Fibroblast of gingiva (primary cell): Measurements from ENCODE around the gene NENF.

ENCODE experiments used
- DNase-seq: peaks from one replicate; pipeline ENCODE4 v3.0.0-alpha.2; 2011; ENCODE audit warnings: low read depth

The NENF gene

DNA sequence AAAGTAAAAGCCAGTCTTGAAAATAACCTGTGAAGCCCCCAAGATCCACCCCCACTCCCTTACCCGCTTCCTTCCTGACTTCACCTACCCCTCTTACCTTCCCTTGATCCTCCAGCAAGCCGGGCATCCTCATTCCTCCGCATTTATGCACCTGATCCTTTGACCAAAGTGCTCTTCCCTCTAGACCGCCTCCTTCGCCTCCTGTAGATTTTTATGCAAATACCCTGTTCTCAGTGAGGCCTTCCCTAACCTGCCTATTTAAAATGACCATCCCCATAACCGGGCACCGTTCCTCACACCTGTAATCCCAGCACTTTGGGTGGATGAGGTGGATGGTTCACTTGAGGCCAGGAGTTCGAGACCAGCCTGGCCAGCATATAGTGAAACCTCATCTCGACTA, 1.1 kb upstream of the NENF start:
- DNase-seq, result no peak

DNA sequence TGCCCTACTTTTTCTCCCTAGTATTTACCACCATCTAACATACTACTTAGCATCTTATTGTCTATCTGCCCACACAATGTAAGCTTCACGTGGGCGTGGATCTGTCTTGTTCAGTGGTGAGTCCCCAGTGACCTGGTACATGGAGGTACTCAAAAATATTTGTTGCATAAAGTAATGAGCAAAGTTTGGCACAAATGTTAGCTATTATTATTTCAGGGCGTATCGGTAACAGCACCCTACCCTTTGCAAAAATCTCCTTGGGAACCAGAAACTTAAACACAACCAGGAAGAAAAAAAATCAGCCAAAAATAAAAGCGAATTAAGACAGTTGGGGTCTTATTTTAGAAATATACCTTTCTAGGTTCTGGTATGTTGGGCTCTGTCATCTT, 454 bp upstream of the NENF start:
- no peak for DNase-seq

DNA sequence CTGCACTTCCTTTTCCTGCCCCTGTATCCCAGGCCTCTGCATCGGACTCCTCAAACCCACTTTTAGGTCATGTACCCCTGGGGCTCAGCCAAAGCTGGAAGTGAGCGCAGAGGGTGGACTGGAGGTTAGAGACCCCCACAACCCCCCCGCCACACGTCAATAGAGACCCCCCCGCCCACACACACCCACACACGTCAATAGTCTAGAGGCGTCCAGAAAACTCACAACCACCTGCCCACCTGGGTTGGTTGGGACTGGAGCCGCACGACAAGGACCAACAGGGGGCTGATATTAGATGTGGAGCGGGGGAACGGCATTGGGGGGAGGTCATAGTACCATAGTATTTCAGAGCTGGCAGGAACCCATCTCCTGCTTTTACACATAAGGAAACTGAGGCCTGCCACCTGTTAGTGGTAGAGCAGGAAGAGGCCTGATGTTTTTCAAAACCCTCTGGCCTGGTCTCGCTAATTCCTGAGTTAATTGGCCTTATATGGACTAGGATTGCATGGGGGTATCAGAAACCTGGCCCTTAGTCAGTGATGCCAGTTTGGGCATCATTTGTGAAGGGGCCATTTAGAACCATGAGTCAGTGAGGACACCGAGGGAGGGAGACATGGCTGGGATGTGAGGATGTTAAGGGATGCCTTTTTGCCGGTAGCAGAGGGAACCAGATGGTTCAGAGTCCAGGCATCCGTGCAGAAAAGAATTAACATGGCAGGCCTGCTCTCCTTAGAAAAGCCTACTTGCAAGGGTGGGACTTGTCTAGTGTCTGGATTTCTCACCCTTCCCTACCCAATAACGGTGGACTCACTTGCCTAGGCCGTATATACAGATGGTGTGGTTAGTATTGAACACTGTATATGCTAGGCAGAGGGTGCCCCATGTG, 1.1 kb downstream of the NENF start:
- DNase-seq, result no peak

DNA sequence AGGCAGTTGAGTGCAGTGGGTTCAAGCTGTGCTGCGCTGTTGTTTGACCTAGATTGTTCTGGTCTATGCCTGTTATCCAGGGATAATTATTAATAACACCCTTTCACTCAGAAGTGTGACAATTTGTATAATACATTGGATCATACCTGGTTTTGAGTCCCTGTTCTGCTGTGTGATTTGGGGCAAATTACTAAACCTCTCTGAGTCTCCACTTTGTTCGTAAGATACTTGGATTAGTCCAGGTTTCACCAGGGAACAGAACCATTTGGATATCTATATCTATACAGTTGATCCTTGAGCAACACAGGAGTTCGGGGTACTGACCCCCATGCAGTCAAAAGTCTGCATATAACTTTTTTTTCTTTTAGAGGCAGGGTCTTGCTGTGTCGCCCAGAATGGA, 2.3 kb downstream of the NENF start:
- DNase-seq, result no peak

DNA sequence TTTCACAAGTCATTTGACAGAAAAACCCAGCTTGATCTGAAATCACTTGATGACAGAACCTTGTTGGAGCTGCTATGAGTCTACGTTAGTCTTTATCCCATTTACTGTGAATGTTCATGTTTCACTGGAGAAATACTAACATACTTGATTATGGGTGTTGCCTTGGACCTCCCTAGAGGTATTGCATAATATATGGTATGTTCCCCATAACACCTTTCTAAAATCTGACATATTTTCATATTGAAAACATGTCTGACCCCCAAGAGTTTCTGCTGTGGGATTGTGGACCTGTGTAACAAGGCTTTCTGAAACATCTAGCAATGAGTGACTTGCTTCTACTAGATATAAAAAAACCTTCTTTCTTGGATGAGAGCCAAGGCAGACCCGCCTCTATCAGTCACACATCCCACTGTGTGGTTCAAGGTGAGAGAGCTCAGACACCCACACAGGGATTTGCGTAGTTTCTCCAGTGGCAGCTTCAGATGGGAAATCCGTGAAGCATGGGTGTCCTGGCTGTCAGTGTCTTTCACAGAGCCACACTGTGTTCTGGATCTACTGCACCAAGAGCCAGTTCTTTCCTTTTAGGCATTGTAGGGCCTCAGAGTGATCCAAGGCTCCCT, 4.6 kb downstream of the NENF start:
- DNase-seq, result no peak

DNA sequence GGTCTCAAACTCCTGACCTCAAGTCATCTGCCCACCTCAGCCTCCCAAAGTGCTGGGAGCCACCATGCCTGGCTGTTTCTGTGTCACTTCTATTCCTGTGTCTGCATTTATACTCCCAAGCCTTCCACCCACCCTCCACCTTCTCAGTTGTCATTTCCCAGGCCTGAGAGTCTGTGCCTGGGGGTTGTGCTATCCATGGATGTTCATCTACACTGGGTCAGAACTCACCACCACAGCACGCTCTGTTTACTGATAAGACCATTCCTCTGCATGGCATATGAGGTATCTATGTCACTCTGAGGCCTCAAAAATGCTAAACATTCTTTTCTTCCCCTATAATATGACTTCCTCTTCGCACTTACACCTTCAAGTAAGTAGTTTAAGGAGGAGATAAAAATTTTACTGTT, 6.1 kb downstream of the NENF start:
- DNase-seq, result no peak

DNA sequence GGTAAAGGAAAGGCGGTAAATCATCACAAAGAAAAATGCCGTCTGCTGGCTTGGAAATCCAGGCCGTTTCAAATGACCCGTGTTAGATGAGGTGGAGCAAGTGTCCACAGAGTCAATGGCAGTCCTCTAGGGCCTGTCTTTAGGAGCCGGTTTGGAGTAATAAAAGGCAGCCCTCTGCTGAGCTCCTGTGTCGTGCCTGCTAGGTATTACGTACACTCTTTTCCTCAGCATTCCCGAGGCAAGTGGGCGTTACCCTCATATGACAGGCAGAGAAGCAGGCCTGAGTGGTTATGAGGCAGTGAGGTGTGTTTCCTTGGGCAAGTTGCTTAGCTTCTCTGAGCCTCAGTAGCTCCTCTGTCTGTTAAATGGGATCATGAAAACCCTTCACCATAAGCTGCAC, 7.7 kb downstream of the NENF start:
- no peak for DNase-seq

DNA sequence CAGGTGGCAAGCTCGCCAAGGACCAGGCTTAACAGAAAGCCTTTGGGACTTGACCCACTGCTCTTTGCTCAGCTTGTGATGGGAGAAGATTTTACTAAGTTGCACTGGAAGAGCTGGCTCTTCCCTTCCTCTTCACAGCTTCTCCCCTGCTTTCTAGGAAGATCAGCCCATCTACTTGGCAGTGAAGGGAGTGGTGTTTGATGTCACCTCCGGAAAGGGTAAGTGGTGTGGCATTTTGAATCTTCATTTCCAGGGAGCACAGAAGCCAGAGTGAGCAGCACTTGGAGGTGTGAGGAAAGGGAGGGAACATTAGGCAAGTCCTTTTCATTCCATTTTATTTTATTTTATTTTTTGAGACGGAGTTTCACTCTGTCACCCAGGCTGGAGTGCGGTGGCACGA, 9.7 kb downstream of the NENF start:
- DNase-seq, result no peak

DNA sequence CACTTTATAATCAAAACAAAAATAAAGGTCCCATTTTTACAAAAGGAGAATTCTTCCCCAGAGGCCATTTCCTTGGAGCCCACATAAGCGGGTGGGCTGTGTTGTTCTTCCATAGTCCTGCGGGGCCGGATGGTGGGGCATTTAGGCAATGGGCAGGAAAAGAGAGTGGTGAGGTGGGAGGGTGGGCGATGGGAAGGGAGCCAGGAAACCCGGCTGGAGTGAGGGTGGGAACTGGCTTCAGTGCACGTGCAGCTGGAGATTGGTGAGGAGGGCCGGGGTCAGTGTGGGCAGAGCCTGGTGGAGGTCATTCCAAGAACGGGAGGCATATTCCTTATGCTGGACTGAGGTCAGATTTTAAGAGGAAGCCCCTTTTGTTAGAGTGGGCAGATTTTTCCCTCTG, 13.6 kb downstream of the NENF start:
- no peak for DNase-seq

DNA sequence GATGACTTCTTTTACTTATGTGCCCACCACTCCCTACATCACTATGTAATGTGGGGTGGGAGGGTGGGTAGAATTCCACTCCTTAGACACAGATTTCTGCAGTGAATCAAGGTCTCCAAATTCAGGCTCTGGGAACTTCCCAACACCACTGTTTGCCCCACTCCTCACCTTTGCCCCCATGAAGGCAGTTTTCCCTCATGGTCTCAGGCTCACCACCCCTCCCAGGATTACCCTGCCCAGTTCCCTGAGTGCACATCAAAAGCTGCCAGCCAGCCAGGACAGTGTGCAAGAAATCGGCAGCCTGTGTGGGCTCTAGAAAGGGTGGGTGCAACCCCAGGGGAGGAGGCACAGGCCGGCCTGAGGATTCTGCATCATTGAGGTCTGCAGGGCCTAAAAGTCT, 14.8 kb downstream of the NENF start:
- no peak for DNase-seq

DNA sequence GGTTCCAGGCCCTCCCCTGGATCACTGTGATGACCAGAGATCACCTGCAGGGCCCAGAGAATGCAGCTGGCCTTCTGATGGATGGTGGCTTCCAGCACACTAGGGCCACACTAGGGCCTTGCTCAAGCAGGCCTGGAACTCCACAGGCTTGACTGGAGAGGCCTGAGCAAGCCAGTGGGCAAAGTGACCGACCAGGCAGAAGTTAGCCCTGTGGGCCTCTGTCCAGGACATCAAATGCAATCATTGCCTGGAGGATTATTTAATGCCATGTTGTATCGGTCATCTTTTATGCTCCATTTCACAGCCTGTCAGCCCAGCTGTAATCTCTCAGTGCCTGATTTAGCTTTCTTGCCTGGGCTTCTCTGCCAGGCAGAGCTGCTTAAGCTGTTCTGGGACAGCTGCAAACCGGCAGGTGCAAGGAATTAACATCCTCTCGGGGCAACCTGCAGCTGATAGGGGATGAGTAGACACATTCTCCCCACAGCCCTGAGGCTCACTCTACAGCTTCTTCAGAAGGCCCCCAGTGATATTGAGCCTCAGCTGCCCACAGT, 17.7 kb downstream of the NENF start:
- peak; percentile 67 for DNase-seq

DNA sequence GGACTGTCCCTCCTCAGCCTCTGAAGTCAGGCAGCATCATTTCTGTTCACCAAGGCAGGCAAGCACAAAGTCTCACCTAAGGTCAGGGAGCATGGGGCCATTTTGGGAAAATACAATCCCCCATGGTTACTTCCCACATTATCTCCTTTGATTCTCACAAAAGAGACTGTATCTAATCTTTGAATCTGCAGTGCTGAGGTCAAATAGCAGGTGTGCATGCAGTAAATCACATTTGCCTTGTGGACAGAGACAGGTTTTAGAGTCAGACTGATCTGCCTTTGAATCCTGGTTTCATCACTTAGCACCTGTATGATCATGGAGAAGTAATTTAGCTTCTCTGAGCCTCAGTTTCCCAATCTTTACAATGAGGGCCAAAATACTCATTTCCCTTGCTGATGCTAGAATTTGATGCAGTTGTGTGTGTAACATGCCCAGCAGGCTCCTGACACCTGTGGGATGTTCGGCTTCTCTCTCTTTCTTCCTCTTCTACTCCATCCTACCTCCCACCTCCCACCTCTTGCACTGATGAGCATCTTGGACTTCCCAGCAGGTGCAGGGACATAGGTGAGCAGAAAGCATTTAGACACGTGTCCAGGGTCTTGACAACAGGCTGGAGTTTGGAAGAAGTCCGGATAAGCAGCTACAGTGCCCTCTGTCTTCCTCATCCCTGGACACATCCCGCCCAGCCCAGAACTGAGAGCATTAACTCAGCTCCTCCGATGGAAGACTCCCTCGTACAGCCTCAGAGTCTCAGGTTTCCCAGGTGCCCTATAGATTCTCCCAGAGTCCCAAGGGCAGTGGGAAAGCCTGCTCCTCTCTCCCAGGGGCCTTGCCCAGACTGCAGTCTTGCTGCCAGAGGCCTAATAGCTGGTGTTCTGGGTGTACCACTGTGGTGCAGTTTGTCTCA, 18.9 kb downstream of the NENF start:
- no peak for DNase-seq

DNA sequence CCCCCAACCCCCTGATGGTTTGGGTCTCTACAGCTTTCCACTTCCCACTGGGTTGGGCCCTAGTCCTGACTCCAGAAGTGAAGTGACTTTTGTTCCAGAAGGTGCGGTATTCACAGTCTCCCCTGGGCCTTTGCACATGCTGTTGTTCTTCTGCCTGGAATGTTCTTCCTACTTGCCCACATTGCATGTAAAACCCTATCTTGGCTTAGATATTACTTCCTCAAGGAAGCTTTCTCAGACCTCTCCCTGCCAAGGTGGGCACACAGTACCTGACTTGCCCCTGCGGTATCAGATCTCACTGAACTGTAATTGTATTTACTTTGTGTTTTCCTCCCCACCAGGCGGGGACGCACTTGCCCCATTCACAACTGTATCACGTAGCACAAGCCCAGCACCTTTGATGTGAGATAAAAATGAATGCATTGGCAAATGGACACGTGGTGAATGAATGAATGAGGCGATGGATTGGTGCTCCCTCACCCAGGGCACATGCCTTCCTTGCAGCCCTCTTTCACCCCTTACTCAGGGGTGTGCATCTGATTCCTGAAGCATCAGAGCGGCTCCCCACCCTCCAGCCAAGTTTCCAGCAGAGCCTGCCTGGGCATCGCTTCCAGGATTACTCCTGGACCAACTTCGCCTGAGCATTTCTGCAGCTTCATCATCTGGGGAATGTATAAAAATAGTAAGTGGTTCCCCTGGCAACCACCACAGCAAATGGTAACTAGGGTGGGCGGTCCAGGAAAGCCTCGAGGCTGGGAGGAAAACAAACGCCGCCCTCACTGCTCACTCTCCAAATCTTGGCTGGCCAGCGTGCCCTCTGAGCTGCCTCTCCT, 19.8 kb downstream of the NENF start:
- peak; percentile 68 for DNase-seq

DNA sequence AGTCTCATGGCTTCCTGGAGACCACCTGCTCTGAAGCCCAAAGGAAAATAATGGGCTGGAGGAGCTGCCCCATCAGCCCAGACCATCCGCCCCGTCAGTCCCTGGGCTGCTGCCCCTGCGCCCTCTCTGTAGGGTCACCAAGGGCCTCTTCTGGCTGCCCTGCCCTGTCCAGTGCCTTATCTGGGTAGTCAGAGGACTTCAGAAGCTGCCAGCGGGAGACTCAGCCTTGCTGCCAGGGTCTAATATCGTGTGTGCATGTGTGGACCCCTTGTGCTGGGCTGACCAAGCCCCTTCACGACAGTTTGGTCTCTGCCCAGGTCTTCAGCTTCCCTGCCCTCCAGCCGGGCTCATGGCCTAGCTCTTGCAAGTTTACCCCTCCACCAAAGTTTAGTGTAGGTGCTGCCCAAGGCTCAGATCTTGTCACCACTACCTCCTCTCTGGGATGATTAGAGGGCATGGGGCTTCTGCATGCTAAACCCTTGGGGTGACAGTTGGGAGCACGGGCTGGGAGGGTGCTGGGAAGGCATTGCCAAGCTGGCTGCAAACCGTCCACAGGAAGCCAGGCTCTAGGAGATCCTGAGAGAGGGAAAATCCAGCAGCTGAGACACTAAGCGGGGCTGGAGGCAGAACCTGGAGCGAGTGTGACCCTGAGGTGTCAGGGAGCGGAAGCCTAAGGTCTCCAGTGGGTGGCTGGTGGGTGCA, 20.6 kb downstream of the NENF start:
- DNase-seq, result no peak

DNA sequence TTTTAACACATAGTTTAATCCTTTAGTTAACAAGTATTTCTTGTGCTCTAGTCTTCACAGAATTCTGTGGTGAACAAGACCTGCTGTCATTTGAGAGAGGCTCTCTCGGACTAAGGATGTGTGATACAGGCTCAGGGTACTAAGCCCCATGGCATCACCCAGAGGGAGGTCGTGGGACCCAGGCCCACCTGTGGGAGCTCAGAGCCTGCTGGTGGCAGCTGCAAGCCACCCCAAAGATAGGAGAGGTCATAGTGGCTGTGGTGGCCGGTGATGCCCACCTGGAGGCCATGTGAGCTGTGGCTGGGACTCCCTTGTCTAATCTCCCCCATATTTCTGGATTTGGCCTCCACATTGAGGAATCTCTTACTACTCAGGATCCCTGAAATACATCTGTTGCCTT, 22.0 kb downstream of the NENF start:
- no peak for DNase-seq

DNA sequence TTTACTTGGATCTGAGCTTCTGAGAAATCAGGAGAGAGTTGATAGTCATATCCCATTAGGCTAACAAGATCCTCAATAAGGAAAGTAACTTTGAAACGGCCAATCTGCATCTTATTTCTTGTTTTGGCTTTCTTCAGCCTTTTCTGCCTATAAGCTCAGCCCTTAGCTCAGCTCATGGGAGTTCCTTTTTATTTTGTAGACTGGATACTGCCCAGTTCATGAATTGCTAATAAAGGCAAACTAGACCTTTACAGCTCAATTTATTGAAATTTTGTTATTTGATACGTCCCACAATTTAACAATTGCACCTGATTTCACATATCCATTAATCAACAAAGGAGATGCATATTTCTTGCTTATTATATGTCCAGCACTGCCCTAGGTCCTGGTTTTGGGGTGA, 22.7 kb downstream of the NENF start:
- no peak for DNase-seq

DNA sequence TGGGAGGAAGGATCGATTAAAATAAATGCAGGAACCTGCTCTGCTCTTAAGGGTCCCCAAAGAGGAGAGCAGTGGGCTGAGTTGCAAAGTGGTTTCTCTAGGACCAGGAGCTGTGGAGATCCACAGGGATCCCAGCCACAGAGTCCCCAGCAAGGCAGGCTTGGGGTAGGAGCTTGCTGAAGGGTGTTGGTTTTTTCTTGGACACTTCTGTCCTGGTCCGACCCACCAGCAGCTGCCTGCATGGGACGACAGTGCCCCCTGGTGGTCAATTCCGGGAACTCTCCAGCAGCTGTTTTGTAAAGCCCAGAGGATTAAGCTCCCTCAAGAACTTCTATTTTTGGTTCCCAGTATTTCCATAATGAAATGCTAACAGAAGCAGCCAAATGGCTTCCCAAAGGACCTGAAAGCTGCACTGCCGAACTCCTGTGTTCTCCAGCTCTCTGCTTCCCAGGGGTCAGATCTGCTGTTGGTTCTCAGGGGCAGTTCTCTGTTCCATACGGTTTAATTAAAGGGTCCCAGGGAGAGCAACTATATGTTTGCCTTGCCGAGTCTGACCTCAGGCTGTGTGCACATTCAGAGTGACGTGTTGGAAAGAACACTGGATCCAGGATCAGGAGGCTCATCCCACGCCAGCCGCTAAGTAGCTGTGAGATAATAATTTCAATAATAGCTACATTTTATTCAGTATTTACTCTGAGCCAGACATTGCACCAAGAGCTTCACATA, 23.2 kb downstream of the NENF start:
- DNase-seq, result peak; percentile 78

DNA sequence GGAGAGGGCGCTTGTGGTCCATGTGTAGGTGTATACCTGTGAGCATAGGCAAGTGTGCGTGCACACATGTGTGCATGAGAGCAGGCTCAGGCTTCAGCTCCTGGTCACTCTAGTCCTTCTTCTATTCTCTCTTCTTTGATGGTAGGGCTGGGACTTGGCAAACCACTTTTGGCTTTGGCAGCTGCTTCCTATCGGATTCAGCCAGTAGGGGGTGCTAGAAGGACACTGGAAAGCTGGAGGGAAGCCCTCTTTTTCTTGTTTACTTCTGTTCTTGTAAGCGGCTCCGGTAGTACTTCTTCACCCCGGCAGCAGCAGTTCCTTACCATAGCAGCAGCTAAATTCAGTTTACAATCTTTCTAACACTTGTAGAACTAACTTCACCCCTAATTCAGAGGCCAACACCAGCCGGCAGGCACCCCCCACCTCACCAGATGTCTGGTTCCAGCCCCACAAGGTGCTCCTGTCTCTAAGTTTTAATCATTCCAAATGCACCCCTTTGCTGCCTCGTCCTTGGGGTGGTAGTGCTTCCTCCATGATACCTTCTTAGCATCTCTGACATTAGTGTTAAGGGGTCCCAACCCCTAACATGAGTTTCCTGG, 25.1 kb downstream of the NENF start:
- DNase-seq, result peak; percentile 14

DNA sequence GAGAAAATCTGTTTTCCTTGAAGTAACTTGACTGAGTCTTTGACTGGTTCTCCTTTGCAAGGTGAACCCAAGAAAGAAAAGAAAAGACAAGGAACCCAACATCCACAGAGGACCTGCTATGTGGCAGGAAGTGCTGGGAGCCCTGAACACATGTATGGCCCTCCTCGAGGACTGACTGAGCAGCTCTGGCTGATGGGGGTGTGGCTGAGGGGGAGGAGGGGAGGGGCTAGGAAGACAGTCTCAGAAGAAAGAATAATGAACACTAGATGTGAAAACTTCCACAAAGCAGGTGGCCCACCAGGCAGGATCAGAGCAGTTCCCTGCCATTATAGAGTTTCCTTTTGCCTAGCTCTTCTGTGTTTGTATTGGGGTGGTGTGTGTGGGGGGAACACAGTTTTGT, 26.1 kb downstream of the NENF start:
- DNase-seq, result no peak

DNA sequence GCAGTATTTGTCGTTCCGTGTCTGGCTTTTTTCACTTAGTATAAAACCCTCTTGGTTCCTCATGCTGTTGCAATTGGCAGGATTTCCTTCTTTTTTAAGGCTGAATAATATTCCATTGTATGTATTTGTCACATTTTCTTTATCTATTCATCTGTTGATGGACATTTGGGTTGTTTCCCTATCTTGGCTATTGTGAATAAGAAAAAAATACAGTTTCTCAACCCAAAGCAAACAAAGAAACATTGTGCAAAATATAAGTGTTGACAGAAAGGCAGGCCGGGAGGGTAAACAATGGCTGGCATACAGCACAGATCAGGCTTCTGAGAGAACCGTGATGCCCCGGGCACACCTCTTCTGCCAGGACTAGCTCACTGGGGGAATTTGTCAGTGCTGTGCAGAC, 26.9 kb downstream of the NENF start:
- no peak for DNase-seq
